ENCODE data around the gene CHM.
A peak's percentile ranks its signal among the peaks of the same experiment; 100 is the strongest.

CHM gene

DNA sequence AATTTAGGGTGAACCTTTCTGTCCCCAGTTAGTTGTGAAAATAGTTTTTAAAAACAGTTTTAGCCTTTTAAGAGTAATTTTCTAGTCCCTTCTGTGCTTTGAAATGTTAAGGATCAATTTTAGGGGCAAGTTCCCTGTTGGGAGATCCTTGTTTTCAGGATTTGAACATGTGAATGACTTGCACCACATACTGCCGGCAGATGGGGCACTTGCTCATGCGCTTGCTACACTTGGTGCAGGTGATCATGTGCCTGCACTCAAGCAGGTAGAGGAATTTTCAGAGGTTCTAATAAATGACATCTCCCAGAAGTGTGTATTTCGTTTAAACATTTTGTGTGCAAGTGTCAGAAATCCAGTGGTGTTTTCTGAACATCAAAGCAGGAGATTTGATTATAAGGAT, 195.9 kb downstream of the CHM start:
- H3K4me3 ChIP-seq (ENCODE audit: low read depth, low read length): no peak overlapping the region
- TF ChIP-seq CTCF (IDR thresholded peaks at IDR 0.05; ENCODE audit: borderline replicate concordance, insufficient read depth, low read depth, low read length): peak; percentile 32; the same call in 1 of the 2 replicates

DNA sequence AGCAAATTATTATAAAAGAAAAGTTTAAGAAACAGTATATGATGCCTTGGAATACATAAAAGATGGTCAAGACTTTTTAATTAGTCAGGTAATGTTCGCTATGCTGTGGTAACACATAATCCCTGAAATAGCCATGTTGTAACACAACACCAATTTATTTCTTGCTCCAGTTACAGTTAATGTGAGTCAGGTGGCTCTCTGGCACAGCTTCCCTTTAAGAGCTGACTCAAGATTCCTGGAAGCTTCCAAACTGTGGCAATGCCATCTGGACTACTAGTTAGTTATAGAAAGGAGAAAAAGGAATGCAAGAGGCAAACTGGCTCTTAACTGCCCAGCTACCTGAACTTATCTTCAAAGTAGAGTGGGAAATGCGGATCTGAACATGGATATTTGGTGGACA, 210.5 kb downstream of the CHM start:
- TF ChIP-seq CTCF (IDR thresholded peaks at IDR 0.05; ENCODE audit: borderline replicate concordance, insufficient read depth, low read depth, low read length): no peak
- H3K4me3 ChIP-seq (ENCODE audit: low read depth, low read length): no peak overlapping the region

- no peak for TF ChIP-seq CTCF (IDR thresholded peaks at IDR 0.05; ENCODE audit: borderline replicate concordance, insufficient read depth, low read depth, low read length)
Measured at GRCh38 chrX:85828771-85829170, 218.6 kb downstream of the CHM start.

DNA sequence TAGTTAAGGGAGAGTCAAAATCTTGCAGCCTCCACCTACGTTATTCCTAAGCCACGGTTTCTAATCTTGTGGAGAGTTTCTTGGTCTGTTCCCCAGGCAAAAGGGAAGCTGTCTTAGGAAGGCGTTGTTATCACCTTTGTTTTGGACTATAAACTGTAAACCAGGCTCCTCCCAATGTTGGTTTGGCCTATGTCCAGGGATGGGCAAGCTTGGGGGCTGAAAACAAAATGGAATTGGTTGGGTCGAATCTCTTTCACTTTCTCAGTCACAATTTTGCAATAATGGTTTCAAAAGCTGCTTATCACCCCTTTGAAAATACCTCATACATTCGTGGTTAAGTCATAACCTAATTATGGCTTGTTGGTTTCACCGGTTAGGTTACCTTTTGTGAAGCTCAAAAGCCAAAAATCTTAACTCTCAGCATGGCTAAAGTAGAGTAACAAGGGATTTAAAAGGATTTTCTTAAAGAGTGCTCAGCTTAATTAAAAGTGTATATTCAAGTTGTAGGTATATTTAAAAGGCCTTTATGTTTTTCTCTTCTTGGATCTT, 232.1 kb downstream of the CHM start:
- no peak for TF ChIP-seq CTCF (IDR thresholded peaks at IDR 0.05; ENCODE audit: borderline replicate concordance, insufficient read depth, low read depth, low read length)
- H3K4me3 ChIP-seq (ENCODE audit: low read depth, low read length): no peak overlapping the region

More at GRCh38 chrX:85828771-85829170, 218.6 kb downstream of the CHM start:
- no peak overlapping the region for H3K4me3 ChIP-seq (ENCODE audit: low read depth, low read length)
